ENCODE data around the gene SP7. TPM values are rescaled to one million over a fixed set of nuclear protein-coding genes. Genes with fewer than 3 reads are reported as not detected.

SP7 gene
- total RNA-seq, 1 donor from 2014 or later = 0.22 TPM

GRCh38 chr12:53328043-53328435 lies 8.1 kb downstream of the SP7 start:
- no peak for DNase-seq (ENCODE audit: extremely low spot score, unreplicated experiment)
- Mint-ChIP-seq H3K36me3 (no peaks in the 10 kb centered on the region), H3K4me1 (ENCODE audit: unreplicated experiment) (peaks cover 24% of the 10 kb centered on the region), H3K9me3 (no peaks in the 10 kb centered on the region), H3K27ac (no peak overlapping the region), H3K4me3 (no peak overlapping the region), H3K27me3 (peaks cover 39% of the 10 kb centered on the region)
- peak; percentile 19 for TF ChIP-seq CTCF (conservative IDR thresholded peaks at IDR 0.05)

GRCh38 chr12:53327435-53328042 lies 8.6 kb downstream of the SP7 start:
- TF ChIP-seq CTCF (conservative IDR thresholded peaks at IDR 0.05) = peak; percentile 30
- Mint-ChIP-seq H3K4me3 (peak overlapping the region; percentile 40), H3K4me1 (ENCODE audit: unreplicated experiment) (peaks cover 24% of the 10 kb centered on the region), H3K27me3 (peaks cover 39% of the 10 kb centered on the region), H3K36me3 (no peaks in the 10 kb centered on the region), H3K9me3 (no peaks in the 10 kb centered on the region), H3K27ac (no peak overlapping the region)
- no peak for DNase-seq (ENCODE audit: extremely low spot score, unreplicated experiment)

GRCh38 chr12:53326460-53327185 lies 9.5 kb downstream of the SP7 start:
- peak overlapping the region; percentile 84 for H3K4me3 Mint-ChIP-seq
- no peaks in the 10 kb centered on the region for H3K36me3 Mint-ChIP-seq
- no peak for DNase-seq (ENCODE audit: extremely low spot score, unreplicated experiment)
- peaks cover 23% of the 10 kb centered on the region for H3K4me1 Mint-ChIP-seq (ENCODE audit: unreplicated experiment)
- peaks cover 32% of the 10 kb centered on the region for H3K27me3 Mint-ChIP-seq
- TF ChIP-seq CTCF (conservative IDR thresholded peaks at IDR 0.05) = no peak
- H3K9me3 Mint-ChIP-seq = no peaks in the 10 kb centered on the region
- H3K27ac Mint-ChIP-seq = no peak overlapping the region

- no peaks in the 10 kb centered on the region for H3K36me3 Mint-ChIP-seq
- H3K27ac Mint-ChIP-seq = no peak overlapping the region
- peaks cover 33% of the 10 kb centered on the region for H3K4me1 Mint-ChIP-seq (ENCODE audit: unreplicated experiment)
- TF ChIP-seq CTCF (conservative IDR thresholded peaks at IDR 0.05) = no peak
- no peak for DNase-seq (ENCODE audit: extremely low spot score, unreplicated experiment)
- peaks cover 32% of the 10 kb centered on the region for H3K27me3 Mint-ChIP-seq
- peak overlapping the region; percentile 84 for H3K4me3 Mint-ChIP-seq
- no peaks in the 10 kb centered on the region for H3K9me3 Mint-ChIP-seq
These were observed 10.6 kb downstream of the SP7 start for GRCh38 chr12:53325511-53326061.

GRCh38 chr12:53324779-53325510 lies 11.2 kb downstream of the SP7 start:
- Mint-ChIP-seq H3K27me3 (peaks cover 28% of the 10 kb centered on the region), H3K36me3 (no peaks in the 10 kb centered on the region), H3K9me3 (no peaks in the 10 kb centered on the region), H3K4me1 (ENCODE audit: unreplicated experiment) (peaks cover 35% of the 10 kb centered on the region), H3K4me3 (peak overlapping the region; percentile 85), H3K27ac (peak overlapping the region; percentile 79)
- DNase-seq (ENCODE audit: extremely low spot score, unreplicated experiment) = peak; percentile 89
- TF ChIP-seq CTCF (conservative IDR thresholded peaks at IDR 0.05) = peak; percentile 79

Measured in type B pancreatic cell (in vitro differentiated cells).